Middle frontal gyrus (tissue), 1 donor: ENCODE data around the gene CYP27B1.

ENCODE experiments used
- DNase-seq: peaks from one replicate; pipeline ENCODE4 v3.0.0-alpha.2; 2015; ENCODE audit warnings: low spot score; ENCODE audit errors: extremely low spot score

The CYP27B1 gene

GRCh38 chr12:57751788-57752667, 14.8 kb downstream of the CYP27B1 start, which contains the start of gene CDK4:
TSS of gene CDK4 (minus strand) at chr12:57752310. CDS start at chr12:57751717, 593 bp downstream.
- DNase-seq = peak; percentile 100

GRCh38 chr12:57751432-57751787, 15.5 kb downstream of the CYP27B1 start:
- DNase-seq = no peak

GRCh38 chr12:57750561-57751431, 16.1 kb downstream of the CYP27B1 start:
- DNase-seq = no peak

GRCh38 chr12:57749061-57749460, 17.8 kb downstream of the CYP27B1 start:
- DNase-seq = no peak

- DNase-seq = no peak
These were observed 20.9 kb downstream of the CYP27B1 start for GRCh38 chr12:57746025-57746424.

GRCh38 chr12:57745485-57745881, 21.4 kb downstream of the CYP27B1 start:
- no peak for DNase-seq

GRCh38 chr12:57744777-57745484, 21.9 kb downstream of the CYP27B1 start, which contains the start of gene TSPAN31:
TSS of gene TSPAN31 (plus strand) at chr12:57745039. CDS start at chr12:57745155, 116 bp downstream.
- peak; percentile 97 for DNase-seq

GRCh38 chr12:57744194-57744776, 22.6 kb downstream of the CYP27B1 start:
- DNase-seq = no peak

GRCh38 chr12:57743769-57744168, 23.1 kb downstream of the CYP27B1 start:
- DNase-seq = no peak

GRCh38 chr12:57741844-57742738, 24.8 kb downstream of the CYP27B1 start:
- DNase-seq = no peak

GRCh38 chr12:57741413-57741789, 25.5 kb downstream of the CYP27B1 start:
- no peak for DNase-seq

GRCh38 chr12:57740656-57741412, 26.0 kb downstream of the CYP27B1 start:
- DNase-seq = no peak

GRCh38 chr12:57739914-57740538, 26.9 kb downstream of the CYP27B1 start:
- DNase-seq = no peak

- DNase-seq = no peak
These were observed 27.5 kb downstream of the CYP27B1 start for GRCh38 chr12:57739387-57739786.

GRCh38 chr12:57738661-57739237, 28.1 kb downstream of the CYP27B1 start, which contains the start of gene AGAP2:
TSS of gene AGAP2 (minus strand) at chr12:57738742. CDS start at chr12:57738246, 496 bp downstream.
- DNase-seq = peak; percentile 48

GRCh38 chr12:57737467-57738460, 29.1 kb downstream of the CYP27B1 start:
- no peak for DNase-seq
